Thoracic aorta (tissue), 2 donors: Measurements from ENCODE around the gene PRKG2. TPM values are rescaled to one million over a fixed set of nuclear protein-coding genes. Genes with fewer than 3 reads are reported as not detected.
A peak's percentile ranks its signal among the peaks of the same experiment; 100 is the strongest.

ENCODE experiments used
- ATAC-seq: fragments of 150-250 bp; one replicate; pipeline ENCODE4 v1.8.0; 2017; ENCODE audit warnings: low read depth; ENCODE audit not compliant: insufficient number of reproducible peaks, low FRiP score
- DNase-seq: peaks from one replicate; pipeline ENCODE4 v3.0.0-alpha.2; 2020; ENCODE audit warnings: low spot score
- H3K27ac ChIP-seq, 2 donors: fragments of 200-600 bp; sonication (generic); 1 replicate in 1 of 2; 2 replicates in 1 of 2; pipeline ENCODE4 v1.5.1; 2016; ENCODE audit warnings: mild to moderate bottlenecking in 2 of 2, moderate library complexity in 2 of 2
- H3K27me3 ChIP-seq: fragments of 200-600 bp; sonication (generic); replicated peaks from 2 replicates; pipeline ENCODE4 v1.6.0; 2016; ENCODE audit warnings: mild to moderate bottlenecking; ENCODE audit not compliant: insufficient read depth
- H3K36me3 ChIP-seq: fragments of 200-600 bp; sonication (generic); one replicate; pipeline ENCODE4 v1.5.1; 2016
- H3K4me1 ChIP-seq, 2 donors: fragments of 200-600 bp; sonication (generic); 1 replicate in 1 of 2; 2 replicates in 1 of 2; pipeline versions ENCODE4 v1.5.1 to v1.6.0; 2016; ENCODE audit warnings: low read depth in 2 of 2, mild to moderate bottlenecking in 1 of 2; ENCODE audit not compliant: control insufficient read depth in 1 of 2
- H3K4me3 ChIP-seq: fragments of 200-600 bp; sonication (generic); 2 replicates; pipeline ENCODE4 v1.5.1; 2016; ENCODE audit warnings: mild to moderate bottlenecking
- H3K9me3 ChIP-seq: fragments of 200-600 bp; sonication (generic); 2 replicates; pipeline ENCODE4 v1.5.1; 2016
- CTCF ChIP-seq: fragments of 200-600 bp; sonication (generic); IDR thresholded peaks from one replicate; pipeline ENCODE4 v1.5.1; 2019; ENCODE audit warnings: antibody characterized with exemption
- total RNA-seq, 2 donors: library from RNA; depleted of rRNA; stranded (reverse); fragments of >200 nt; gene quantifications; one replicate each; pipeline versions ENCODE4 v1.1.0 to v1.2.3, GENCODE V29; 2016

The PRKG2 gene
- total RNA-seq, 2 donors from 2014 or later = 0.14 TPM; not detected in 1

DNA sequence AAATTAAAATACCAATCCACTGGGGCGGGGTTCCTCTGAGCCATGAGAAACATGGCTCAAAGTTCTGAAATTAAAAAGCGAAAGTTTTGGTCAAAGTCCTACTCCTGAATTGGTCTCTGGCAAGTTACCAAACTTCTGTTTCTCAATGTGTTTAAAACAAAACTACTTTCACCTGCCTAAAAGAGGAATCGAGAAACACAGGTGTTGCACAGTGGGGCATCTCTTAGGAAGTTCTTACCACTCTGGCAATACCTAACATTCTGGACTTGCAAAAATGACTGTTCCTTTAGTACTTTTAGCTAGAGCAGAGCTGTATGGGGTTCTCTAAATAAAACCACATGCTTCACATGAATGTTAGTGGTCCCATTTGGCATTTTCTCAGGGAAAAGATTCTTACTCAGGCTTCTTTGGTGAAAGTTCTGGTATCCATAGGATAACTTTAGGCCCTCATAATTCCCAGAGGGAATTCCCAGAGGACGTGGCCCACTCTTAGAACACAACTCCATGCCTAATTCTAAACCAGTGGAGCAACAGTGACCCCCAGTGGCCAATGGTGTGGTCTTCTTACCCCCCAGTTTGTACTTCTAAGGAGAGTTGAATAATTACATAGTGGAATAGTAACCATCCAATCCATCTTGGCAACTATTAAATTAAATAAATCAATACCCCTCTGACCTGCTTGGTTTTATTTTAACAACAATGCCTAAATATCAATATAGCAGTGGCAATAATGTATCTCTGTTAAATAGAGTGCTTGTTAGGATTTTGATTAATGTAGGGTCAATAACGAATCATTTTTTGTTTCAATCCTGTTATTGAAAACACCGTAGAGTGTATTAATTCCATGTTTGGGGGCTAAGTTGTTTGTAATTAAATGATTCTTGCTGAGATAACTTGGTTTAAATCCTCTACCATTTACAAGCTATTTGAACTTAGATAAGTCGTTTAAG lies 162.6 kb downstream of the PRKG2 start:
- H3K27ac ChIP-seq = no peak overlapping the region
- H3K27me3 ChIP-seq = no peaks in the 10 kb centered on the region
- TF ChIP-seq CTCF = peak; percentile 14
- H3K4me1 ChIP-seq = no peaks in the 10 kb centered on the region
- no peaks in the 10 kb centered on the region for H3K9me3 ChIP-seq
- no peak overlapping the region for H3K4me3 ChIP-seq
- ATAC-seq (no peak), DNase-seq (no peak)
- no peaks in the 10 kb centered on the region for H3K36me3 ChIP-seq

- H3K9me3 ChIP-seq = no peaks in the 10 kb centered on the region
- DNase-seq (no peak), ATAC-seq (no peak)
- H3K36me3 ChIP-seq = no peaks in the 10 kb centered on the region
- H3K4me1 ChIP-seq = no peaks in the 10 kb centered on the region
- H3K27me3 ChIP-seq = no peaks in the 10 kb centered on the region
- TF ChIP-seq CTCF = no peak
- H3K27ac ChIP-seq = no peak overlapping the region
- H3K4me3 ChIP-seq = no peak overlapping the region
Observed at GRCh38 chr4:81049907-81050306, 165.1 kb downstream of the PRKG2 start.

GRCh38 chr4:81049330-81049729 lies 165.7 kb downstream of the PRKG2 start:
- TF ChIP-seq CTCF = no peak
- no peak overlapping the region for H3K4me3 ChIP-seq
- no peaks in the 10 kb centered on the region for H3K27me3 ChIP-seq
- H3K4me1 ChIP-seq = no peaks in the 10 kb centered on the region
- no peak for DNase-seq
- ATAC-seq = no peak
- H3K9me3 ChIP-seq = no peaks in the 10 kb centered on the region
- H3K36me3 ChIP-seq = no peaks in the 10 kb centered on the region
- H3K27ac ChIP-seq = no peak overlapping the region

- ATAC-seq (no peak), DNase-seq (no peak)
- Histone ChIP-seq H3K4me1 (no peaks in the 10 kb centered on the region), H3K36me3 (no peaks in the 10 kb centered on the region), H3K4me3 (no peak overlapping the region), H3K27ac (no peak overlapping the region), H3K27me3 (no peaks in the 10 kb centered on the region), H3K9me3 (no peaks in the 10 kb centered on the region)
- TF ChIP-seq CTCF = no peak
Observed at GRCh38 chr4:81042578-81043365, 172.2 kb downstream of the PRKG2 start.

DNA sequence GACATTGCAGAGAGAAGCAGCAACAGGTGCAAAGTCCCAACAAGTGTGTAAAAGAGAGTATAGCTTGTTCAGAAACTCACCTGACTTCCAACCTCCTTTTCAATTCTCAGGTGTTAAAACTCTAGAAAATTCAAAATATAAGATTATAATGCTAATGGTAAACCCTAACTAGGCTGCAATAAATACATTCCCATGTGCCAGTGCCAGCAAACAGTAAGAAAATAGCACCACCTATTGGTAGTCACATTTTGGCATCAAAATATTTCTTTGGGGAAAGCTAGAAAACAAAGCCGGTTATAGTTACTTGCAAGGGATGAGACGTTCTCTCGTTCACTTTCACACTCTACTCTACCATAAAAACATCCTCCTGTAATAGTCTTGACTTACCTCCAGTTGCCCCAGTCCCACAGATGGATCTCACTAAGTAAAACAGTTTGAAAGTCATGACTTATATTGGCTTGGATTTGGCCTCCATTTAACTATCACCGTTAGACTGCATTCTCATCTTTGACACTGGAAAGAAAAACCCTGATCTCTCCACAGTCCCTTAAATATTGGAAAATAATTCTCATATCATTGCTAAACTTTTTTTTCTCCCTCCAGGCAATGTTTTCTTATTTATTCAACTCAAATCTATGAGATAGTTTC lies 174.9 kb downstream of the PRKG2 start:
- H3K27ac ChIP-seq = no peak overlapping the region
- no peaks in the 10 kb centered on the region for H3K36me3 ChIP-seq
- DNase-seq (no peak), ATAC-seq (no peak)
- H3K9me3 ChIP-seq = no peaks in the 10 kb centered on the region
- H3K4me1 ChIP-seq = no peaks in the 10 kb centered on the region
- no peak for TF ChIP-seq CTCF
- H3K27me3 ChIP-seq = no peaks in the 10 kb centered on the region
- H3K4me3 ChIP-seq = no peak overlapping the region
